NCI-H2107 treated with DMSO at 0.1 percent for 48 hours (cell line): ENCODE measurements around the gene RUNX3.

Experiments used
- DNase-seq: peaks from one replicate; lab custom pipeline; 2025; ENCODE audit not compliant: unreplicated experiment; lab: John Stamatoyannopoulos, UW

The RUNX3 gene

GRCh38 chr1:24948079-24948827, 18.2 kb upstream of the RUNX3 start:
- DNase-seq = no peak

- DNase-seq = no peak
Observed at GRCh38 chr1:24946861-24947658, 17.0 kb upstream of the RUNX3 start.

DNA sequence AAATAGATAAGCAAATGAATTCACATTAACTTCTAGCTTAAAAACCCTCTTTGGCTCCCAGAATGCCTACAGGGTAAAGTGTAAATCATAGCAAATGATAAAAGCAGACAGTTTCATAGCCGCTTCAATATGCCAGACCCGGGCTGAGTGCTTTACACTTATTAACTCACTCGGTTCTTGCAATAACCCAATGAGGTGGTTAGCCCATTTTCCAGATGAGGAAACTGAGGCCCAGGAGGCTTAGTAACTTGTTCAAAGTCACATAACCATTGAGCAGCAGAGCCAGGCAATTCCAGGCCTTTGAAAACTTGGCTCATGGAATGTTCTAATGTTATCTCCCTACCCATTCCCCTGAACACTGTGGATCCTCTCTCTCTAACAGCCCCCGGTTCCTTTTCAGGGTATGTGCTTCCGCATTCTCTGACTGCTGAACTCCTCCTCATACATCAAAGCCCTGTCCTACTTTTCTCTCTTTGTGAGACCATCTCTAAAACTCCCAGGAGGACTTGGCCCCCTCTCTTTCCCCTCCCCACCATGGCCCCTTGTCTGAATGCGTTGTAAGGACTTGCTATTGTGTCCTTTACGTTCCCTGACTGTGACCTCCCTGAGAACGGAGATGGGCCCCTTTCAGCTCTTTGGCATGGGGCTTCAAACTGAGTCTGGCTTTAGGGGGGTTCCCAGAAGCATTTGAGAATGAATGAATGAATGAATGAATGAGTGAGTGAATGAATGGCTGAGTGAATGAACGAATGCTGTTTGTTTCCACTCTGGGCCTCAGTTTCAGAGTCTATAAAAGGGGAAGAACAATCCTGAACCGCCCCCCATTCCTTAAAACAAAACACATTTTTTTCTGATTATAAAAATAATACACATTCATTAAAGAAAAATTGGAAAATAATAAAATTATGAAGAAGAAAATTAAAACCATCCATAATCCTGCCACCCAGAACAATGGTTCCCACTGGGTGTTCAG, 15.6 kb upstream of the RUNX3 start:
- no peak for DNase-seq

GRCh38 chr1:24944318-24944717, 14.2 kb upstream of the RUNX3 start:
- no peak for DNase-seq

GRCh38 chr1:24942789-24943188, 12.7 kb upstream of the RUNX3 start:
- no peak for DNase-seq

DNA sequence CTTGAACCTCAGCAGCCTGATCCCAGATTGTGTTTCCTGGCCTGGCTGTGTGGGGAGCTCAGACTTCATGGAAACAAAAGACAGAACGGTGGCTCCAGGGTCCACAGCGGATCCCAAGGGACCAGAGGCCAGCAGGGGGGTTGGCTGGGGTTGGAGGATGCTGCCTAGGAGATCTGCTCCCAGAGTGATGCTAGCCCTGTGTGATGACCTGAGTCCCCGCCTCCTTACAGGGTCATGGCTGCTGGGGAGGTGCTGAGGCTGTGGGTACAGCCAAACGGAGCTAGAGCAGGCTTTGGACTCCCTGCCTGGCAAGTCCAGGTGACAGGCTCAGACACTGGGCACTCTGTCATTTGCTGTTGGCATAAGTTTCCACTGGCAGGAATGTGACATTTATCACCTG, 11.5 kb upstream of the RUNX3 start:
- no peak for DNase-seq

DNA sequence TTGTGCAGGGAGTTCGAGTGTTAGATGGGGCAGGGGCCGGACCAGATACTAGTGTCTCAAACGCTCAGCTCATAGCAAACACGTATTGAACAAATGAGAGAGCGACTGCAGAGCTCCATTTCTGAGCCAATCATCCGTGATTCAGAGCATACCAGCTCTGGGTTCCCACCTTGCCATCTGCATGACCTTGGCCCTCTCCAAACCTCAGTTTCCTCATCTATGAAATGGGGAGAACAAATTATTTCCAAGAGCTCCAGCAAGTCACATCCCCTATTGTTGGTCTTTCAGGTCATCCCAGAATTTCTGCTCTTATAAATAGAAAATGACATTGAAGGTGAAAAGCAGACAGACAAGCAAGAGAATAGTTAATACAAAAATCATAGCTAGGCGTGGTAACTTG, 10.2 kb upstream of the RUNX3 start:
- DNase-seq = no peak

GRCh38 chr1:24939675-24940193, 9.7 kb upstream of the RUNX3 start:
- no peak for DNase-seq

GRCh38 chr1:24939040-24939674, 9.1 kb upstream of the RUNX3 start:
- DNase-seq = no peak

DNA sequence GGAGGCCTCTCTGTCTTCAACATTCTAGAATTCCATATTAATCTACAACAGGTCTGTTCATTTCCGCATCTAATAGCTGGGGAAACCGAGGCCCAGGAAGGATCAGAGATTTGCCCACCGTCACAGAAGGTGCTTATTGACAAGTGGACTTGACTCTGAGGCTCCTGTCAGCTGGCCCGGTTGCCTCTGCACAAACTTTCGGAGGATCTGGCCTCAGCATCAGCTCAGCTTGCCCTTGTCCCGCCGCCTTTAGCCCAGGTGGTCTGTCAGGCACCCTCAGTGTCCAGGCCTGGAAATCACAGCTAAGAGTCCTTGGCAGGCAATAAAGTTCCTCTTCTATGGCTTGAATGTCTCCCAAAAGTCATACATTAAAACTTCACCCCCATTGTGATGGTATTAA, 8.2 kb upstream of the RUNX3 start:
- DNase-seq = no peak

DNA sequence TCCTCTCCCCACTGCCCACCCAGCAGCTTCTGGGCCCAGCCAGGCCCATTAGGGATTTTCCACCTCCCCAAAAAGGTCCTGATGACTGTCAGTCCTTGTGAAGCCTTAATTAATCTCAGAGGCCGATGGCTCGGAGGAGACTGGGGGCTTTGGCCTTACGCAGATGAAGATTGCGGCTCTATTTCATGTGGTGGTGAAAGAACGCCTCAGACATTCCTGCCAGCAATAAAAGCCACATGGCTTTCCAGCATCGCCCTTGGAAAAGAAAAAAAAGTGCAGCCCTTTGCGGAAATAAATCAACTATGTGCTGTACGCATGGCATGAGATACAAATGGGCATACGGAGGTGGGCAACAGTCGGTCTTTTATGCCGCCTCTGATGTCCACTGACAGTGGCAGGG, 6.6 kb upstream of the RUNX3 start:
- DNase-seq = no peak

DNA sequence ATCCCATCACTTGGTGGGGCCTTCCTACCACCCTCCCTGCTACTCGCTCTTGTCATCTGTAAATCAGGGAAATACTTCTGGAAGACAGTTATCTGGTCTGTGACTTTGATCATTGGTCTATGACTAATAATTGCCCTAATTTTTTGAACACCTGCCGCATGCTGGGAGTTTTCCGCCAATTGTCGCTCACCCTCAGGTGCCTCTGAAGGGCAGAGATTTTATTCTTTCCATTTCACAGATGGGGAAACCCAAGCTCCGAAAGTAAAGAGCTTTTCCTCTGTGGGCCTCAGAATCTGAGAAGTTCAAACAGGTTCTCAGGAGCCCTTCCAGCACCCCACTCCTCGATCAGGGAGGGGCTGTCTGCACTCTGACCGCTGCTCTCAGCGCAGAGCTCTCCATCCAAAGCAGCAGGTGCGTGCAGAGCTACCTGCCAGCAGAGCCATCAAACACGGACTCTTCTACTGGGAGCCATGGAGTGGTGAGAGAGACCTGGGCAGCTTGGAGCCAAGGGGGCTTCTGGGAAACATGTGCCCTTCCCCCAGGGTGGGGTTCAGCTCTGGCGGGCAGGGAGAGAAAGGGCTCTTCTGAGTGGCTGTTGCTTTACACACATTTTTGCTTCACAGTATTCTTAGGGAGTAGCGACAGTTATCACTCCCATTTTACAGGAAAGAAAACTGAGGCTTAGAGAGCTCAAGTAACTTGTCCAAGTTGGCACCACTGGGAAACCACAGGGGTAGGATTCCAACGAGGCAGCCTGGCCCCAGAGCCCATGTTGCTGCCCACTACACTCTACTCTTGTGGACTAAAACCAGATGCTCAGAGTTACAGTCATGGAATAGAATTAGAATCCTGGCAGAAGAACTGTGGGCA, 5.8 kb upstream of the RUNX3 start:
- DNase-seq = no peak

GRCh38 chr1:24935196-24935526, 5.1 kb upstream of the RUNX3 start:
- DNase-seq = no peak

GRCh38 chr1:24934310-24935195, 4.5 kb upstream of the RUNX3 start:
- DNase-seq = no peak

DNA sequence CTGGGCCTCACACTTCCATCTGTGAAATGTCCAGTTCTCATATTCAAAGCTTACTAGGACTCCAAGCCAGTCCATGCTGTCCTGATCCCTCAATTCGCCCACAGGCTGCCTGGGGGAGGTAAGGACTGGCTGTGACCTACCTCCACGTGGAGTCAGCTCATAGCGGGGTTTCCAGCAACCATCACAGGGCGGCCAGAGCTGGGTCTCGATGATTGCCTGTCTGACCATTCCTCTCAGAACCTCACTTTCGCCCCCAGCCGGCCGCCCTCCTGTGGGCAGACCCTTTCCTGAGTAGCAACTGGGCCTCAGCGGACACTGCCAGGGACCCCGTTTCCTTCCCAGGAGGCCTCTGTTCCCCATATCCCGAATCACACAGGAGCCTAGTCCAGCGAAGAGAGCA, 3.4 kb upstream of the RUNX3 start:
- DNase-seq = no peak

GRCh38 chr1:24932725-24933294, 2.7 kb upstream of the RUNX3 start:
- DNase-seq = no peak

- DNase-seq = no peak
Observed at GRCh38 chr1:24932284-24932683, 2.2 kb upstream of the RUNX3 start.

DNA sequence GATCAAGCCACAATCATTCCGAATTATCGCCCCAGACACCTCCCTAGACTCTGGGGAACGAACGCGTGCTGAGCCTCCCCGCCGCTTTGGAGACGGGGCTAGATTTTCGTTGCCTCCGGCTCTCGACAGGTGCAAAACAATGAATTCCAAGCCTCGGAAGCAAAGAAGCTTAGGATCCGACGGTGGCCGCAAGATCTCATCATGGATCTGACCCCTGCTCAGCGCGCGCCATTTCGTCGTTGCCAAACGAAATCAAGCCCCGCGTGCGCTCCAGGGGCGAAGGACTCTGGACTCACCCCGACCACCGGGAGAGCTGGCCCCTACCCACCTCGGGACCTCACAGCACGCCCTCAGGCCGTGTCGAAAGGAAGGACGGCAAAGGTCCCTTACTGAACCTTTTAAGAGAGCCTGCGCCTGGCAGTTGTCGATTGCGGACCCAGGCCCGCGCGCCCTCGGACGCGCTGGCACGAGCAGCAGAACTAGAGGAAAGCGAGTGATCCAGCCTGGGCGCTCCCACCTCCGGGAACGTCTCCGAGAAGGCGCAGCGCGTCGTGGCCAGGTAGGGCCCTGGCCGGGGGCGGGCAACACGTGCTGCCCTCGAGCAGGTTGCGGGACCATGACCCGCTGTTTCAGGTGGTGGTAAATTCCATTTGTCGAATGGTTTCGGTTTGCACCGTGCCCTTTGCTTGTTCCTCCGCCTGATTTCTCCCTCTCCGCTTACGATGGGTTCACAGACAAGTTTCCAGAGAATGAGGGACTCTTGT, 1.6 kb upstream of the RUNX3 start:
- DNase-seq = no peak
